GM21786 (cell line): ENCODE data around the gene GAD1.

ENCODE experiments used
- ATAC-seq: cut with Tn5 transposase; IDR thresholded peaks from one replicate; pipeline ENCODE4 v1.9.1; 2021; ENCODE audit not compliant: unreplicated experiment

GAD1 gene

DNA sequence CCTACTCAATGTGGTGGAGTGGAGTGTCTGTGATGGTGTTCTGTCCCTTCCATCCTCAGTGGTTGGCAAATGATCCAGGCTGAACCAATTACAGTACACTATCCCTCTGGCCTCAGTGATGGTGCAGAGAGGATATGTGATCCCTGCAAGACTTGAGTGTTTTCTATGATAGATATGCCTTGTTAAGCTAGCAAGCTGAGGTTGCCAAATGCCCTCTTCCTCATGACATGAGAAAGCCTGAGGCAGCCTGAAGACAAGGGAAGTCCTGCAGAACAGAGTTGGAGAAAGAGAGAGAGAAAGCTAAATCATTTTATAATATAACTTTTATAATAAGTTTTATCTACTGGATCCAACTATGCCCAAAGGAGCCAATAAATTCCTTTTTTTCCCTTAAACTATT lies 70.8 kb downstream of the GAD1 start:
- ATAC-seq: no peak

DNA sequence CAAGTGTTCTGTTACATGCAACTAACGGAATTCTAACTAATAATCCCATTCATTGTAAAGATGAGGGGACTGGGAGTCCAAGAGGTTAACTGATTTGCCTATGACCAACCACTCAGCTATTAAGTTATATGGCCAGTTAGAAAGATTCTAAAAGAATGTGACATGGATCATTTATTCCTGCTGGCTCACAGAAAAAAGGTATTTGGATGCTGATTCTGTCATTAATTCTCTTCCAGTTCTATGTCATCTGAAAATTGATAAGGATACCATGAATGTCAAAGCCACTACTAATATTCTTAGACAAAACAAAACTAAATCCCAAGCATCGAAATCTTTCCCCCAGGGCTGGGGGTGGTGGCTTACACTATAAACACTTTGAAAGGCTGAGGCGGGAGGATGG lies 71.2 kb downstream of the GAD1 start:
- no peak for ATAC-seq

DNA sequence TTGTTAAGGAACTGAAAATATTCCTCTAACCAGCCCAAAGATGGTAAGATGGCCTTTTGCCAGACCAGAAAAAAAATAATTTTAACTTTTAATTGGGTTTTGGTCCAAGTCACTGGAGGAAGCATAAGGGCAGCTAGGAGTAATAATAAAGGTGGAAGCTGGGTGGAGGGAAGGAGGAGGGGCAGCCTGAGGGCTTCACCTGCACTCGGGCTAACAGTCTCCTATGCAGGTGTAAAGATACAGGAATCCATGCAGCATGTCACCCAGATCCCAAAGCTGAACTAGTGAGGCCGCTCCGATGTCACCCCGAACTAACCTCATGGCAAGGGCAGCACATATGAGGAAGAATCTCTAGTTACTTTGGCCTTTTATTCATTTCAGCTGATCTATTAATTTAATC lies 75.2 kb downstream of the GAD1 start:
- ATAC-seq: no peak

DNA sequence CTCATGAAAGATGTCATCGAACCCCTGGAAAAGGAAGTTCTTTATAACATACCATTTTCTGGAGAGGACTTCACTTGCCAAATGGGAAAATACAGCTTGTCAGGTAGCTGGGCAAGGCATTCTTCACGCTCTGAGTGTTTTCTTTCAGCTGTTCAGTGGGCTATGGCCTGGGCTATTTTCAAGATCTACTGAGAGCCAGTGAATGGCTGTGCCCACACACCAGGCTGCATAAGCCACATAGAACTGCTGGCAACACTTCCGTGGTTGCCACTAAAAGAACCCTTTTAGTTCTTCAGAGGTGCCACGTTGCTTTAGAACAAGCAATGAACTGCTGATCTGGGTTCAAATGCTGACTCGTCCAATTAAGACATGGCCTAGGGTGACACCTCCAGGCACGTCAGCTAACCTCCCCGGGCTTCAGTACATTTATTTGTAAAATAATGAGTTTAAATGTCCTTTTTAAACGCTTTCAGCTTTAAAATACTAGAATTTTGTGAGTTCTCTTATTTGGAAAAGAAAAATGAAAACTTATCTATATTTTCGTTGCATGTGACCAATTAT lies 75.8 kb downstream of the GAD1 start:
- no peak for ATAC-seq

DNA sequence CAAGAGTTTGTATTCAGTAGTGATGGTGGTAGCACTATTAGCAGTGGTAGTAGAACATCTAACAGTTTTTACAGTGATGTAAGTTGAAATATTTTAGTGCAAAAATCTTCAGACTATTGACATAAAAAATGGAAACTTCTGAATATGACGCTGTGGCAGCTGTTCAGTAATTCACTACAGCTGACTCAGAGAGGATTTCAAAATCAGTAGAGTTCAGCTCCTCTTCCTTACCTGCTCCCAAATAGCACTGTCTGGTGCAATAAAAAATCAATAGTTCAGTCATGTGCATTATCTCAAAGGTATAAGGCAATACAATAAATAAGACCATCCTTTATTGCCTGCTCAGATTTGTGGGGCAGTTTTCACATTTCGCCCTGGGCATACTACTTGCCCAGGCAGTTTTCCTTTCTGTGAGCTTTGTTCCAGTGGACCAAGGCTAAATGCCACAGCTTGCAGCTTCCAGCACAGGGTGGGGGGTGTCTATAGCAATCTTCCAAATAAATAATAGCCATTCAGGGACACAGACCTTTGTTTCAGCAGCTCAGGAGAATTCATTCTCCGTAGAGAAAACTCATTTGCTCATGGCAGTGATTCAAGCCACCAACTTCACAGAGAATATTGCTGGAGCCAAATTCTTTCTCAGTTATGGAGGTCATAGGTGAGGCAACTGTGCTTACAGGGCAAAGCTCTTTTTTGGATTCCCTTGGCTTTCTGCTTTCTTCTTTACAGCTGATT lies 78.5 kb downstream of the GAD1 start:
- no peak for ATAC-seq

- no peak for ATAC-seq
These were observed 79.9 kb downstream of the GAD1 start for GRCh38 chr2:170896622-170897021.

- no peak for ATAC-seq
These were observed 80.4 kb downstream of the GAD1 start for GRCh38 chr2:170897108-170897507.

- no peak for ATAC-seq
These were observed 89.2 kb downstream of the GAD1 start for GRCh38 chr2:170905864-170906263.
